Measurements from ENCODE around the gene PTPN7.
"Not testable (repeated sequence)": the region's sequence is repeated elsewhere in the genome, so short reads cannot be mapped to it uniquely, and the experiment has no call there.

PTPN7 gene

GRCh38 chr1:202189001-202189790, 28.8 kb upstream of the PTPN7 start:
- DNase-seq: peak; percentile 66 to 79 (median 71)

- DNase-seq: no peak
These were observed 27.4 kb upstream of the PTPN7 start for GRCh38 chr1:202187697-202188407.

GRCh38 chr1:202187041-202187671, 26.8 kb upstream of the PTPN7 start:
- no peak for DNase-seq

GRCh38 chr1:202186327-202186726, 25.9 kb upstream of the PTPN7 start:
- DNase-seq: no peak

GRCh38 chr1:202184750-202185460, 24.5 kb upstream of the PTPN7 start:
- DNase-seq: peak in 3 of 4 experiments; percentile 47 to 55 (median 51)

GRCh38 chr1:202182040-202182877, 21.9 kb upstream of the PTPN7 start:
- DNase-seq: no peak

GRCh38 chr1:202181586-202181985, 21.2 kb upstream of the PTPN7 start:
- DNase-seq: no peak

- DNase-seq: not testable (repeated sequence)
These were observed 20.3 kb upstream of the PTPN7 start for GRCh38 chr1:202180751-202181139.

GRCh38 chr1:202179828-202180750, 19.7 kb upstream of the PTPN7 start:
- DNase-seq: no peak

GRCh38 chr1:202176949-202177927, 16.8 kb upstream of the PTPN7 start:
- DNase-seq: no peak

- DNase-seq: no peak
These were observed 13.6 kb upstream of the PTPN7 start for GRCh38 chr1:202173993-202174392.

- no peak for DNase-seq
These were observed 11.6 kb upstream of the PTPN7 start for GRCh38 chr1:202172015-202172355.

GRCh38 chr1:202171292-202172014, 11.1 kb upstream of the PTPN7 start:
- DNase-seq: no peak

- DNase-seq: no peak
These were observed 10.3 kb upstream of the PTPN7 start for GRCh38 chr1:202170726-202171125.

- DNase-seq: no peak
These were observed 8.5 kb upstream of the PTPN7 start for GRCh38 chr1:202168861-202169260.

GRCh38 chr1:202167708-202168415, 7.5 kb upstream of the PTPN7 start:
- DNase-seq: no peak

GRCh38 chr1:202167054-202167453, 6.7 kb upstream of the PTPN7 start:
- DNase-seq: not testable (repeated sequence)

All from activated naive CD4-positive, alpha-beta T cell (primary cell).